ENCODE results near the gene RUFY1.

Gene RUFY1

GRCh38 chr5:179572386-179572785 is 22.0 kb downstream of the RUFY1 start:
- no peak for DNase-seq (ENCODE audit: insufficient read length, low spot score)
- TF ChIP-seq PAX5 (IDR thresholded peaks at IDR 0.05; ENCODE audit: insufficient read depth, low read length, severe bottlenecking) (no peak), POLR2AphosphoS5 (IDR thresholded peaks at IDR 0.05; ENCODE audit: low read depth, low read length) (no peak), TAF1 (IDR thresholded peaks at IDR 0.05; ENCODE audit: low read depth, low read length) (no peak), POU2F2 (IDR thresholded peaks at IDR 0.05; ENCODE audit: low read depth, low read length) (no peak), SPI1 (IDR thresholded peaks at IDR 0.05; ENCODE audit: low read depth, low read length) (no peak), POLR2A (IDR thresholded peaks at IDR 0.05; ENCODE audit: low read depth, low read length) (no peak)
- no peak for FAIRE-seq

DNA sequence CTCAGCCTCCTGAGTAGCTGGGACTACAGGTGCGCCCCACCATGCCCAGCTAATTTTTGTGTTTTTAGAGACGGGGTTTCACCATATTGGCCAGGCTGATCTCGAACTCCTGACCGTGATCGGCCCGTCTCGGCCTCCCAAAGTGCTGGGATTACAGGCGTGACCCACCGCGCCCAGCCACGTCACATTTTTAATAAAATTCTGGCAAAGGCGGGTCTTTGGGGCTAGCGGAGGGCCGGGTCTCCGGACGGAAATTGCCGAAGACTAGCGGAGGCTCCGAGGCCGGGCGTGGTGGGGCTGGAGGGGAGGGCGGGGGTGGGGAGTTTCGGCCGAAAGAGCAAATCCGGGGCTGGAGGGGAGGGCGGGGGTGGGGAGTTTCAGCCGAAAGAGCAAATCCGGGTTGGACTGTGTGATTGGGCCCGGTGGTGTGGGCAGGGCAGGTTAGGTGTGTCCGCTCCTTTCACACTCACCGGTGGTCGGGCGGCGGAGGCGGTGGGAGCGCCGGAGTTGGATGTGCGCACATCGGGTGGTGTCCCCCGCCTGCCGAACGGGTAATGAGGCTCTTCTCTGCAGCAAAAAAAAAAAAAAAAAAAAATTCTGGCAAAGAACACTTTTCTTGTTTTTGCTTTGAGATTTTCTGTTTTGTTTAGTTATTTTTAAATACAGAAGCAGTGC is 27.1 kb downstream of the RUFY1 start:
- TF ChIP-seq PAX5 (IDR thresholded peaks at IDR 0.05; ENCODE audit: insufficient read depth, low read length, severe bottlenecking) = no peak
- no peak for TF ChIP-seq POU2F2 (IDR thresholded peaks at IDR 0.05; ENCODE audit: low read depth, low read length)
- TF ChIP-seq SPI1 (IDR thresholded peaks at IDR 0.05; ENCODE audit: low read depth, low read length) = no peak
- no peak for TF ChIP-seq TAF1 (IDR thresholded peaks at IDR 0.05; ENCODE audit: low read depth, low read length)
- no peak for TF ChIP-seq POLR2A (IDR thresholded peaks at IDR 0.05; ENCODE audit: low read depth, low read length)
- TF ChIP-seq POLR2AphosphoS5 (IDR thresholded peaks at IDR 0.05; ENCODE audit: low read depth, low read length) = no peak
- FAIRE-seq (no peak), DNase-seq (ENCODE audit: insufficient read length, low spot score) (no peak)

GRCh38 chr5:179585941-179586401 is 35.6 kb downstream of the RUFY1 start:
- no peak for FAIRE-seq
- no peak for DNase-seq (ENCODE audit: insufficient read length, low spot score)
- TF ChIP-seq POU2F2 (IDR thresholded peaks at IDR 0.05; ENCODE audit: low read depth, low read length) = no peak
- TF ChIP-seq PAX5 (IDR thresholded peaks at IDR 0.05; ENCODE audit: insufficient read depth, low read length, severe bottlenecking) = no peak

- FAIRE-seq (no peak), DNase-seq (ENCODE audit: insufficient read length, low spot score) (no peak)
- TF ChIP-seq TAF1 (IDR thresholded peaks at IDR 0.05; ENCODE audit: low read depth, low read length) (no peak), POLR2AphosphoS5 (IDR thresholded peaks at IDR 0.05; ENCODE audit: low read depth, low read length) (no peak), POU2F2 (IDR thresholded peaks at IDR 0.05; ENCODE audit: low read depth, low read length) (no peak), SPI1 (IDR thresholded peaks at IDR 0.05; ENCODE audit: low read depth, low read length) (no peak), POLR2A (IDR thresholded peaks at IDR 0.05; ENCODE audit: low read depth, low read length) (no peak), PAX5 (IDR thresholded peaks at IDR 0.05; ENCODE audit: insufficient read depth, low read length, severe bottlenecking) (no peak)
These were observed 37.8 kb downstream of the RUFY1 start for GRCh38 chr5:179588166-179588565.

GRCh38 chr5:179595916-179596315 is 45.6 kb downstream of the RUFY1 start:
- FAIRE-seq = no peak
- DNase-seq (ENCODE audit: insufficient read length, low spot score) = no peak
- TF ChIP-seq TAF1 (IDR thresholded peaks at IDR 0.05; ENCODE audit: low read depth, low read length) = no peak
- no peak for TF ChIP-seq POU2F2 (IDR thresholded peaks at IDR 0.05; ENCODE audit: low read depth, low read length)
- TF ChIP-seq SPI1 (IDR thresholded peaks at IDR 0.05; ENCODE audit: low read depth, low read length) = no peak
- no peak for TF ChIP-seq POLR2A (IDR thresholded peaks at IDR 0.05; ENCODE audit: low read depth, low read length)
- TF ChIP-seq PAX5 (IDR thresholded peaks at IDR 0.05; ENCODE audit: insufficient read depth, low read length, severe bottlenecking) = no peak

DNA sequence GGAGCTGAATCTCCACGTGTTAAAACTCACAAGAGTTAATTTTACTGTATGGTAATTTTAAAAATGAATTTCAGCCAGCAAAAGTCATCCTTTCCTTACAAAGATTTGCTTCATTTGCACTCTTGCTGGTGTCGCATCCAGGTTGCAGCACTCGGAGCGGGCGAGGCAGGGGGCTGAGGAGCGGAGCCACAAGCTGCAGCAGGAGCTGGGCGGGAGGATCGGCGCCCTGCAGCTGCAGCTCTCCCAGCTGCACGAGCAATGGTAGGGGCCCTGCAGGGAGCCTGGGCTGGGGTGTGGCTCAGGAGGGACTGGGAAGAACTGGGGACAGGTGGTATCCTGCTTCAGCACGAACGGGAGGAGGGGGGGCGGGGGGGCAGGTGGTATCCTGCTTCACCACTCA is 46.1 kb downstream of the RUFY1 start:
- TF ChIP-seq SPI1 (IDR thresholded peaks at IDR 0.05; ENCODE audit: low read depth, low read length) (no peak), PAX5 (IDR thresholded peaks at IDR 0.05; ENCODE audit: insufficient read depth, low read length, severe bottlenecking) (no peak), POLR2AphosphoS5 (IDR thresholded peaks at IDR 0.05; ENCODE audit: low read depth, low read length) (no peak), POLR2A (IDR thresholded peaks at IDR 0.05; ENCODE audit: low read depth, low read length) (no peak), POU2F2 (IDR thresholded peaks at IDR 0.05; ENCODE audit: low read depth, low read length) (no peak), TAF1 (IDR thresholded peaks at IDR 0.05; ENCODE audit: low read depth, low read length) (no peak)
- FAIRE-seq = no peak
- no peak for DNase-seq (ENCODE audit: insufficient read length, low spot score)

DNA sequence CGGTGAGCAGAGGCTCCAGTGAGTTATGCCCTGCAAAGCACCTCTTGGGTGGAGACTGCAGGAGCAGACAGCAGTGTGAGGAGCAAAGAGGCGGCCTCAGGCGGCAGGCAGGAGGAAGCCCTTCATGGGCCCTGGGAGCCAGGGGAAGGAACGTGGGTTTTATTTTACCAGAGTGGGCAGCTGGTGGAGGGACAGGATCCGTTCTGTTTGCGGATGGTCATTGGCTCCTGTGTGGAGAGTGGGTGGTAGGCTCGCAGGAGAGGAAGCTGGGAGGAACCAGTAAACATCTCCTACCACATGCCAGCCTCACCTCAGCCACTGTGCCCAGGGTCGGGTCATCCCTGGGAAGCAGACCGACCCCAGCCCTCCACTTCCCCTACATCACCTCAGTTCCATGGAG is 48.7 kb downstream of the RUFY1 start:
- no peak for DNase-seq (ENCODE audit: insufficient read length, low spot score)
- no peak for FAIRE-seq
- no peak for TF ChIP-seq TAF1 (IDR thresholded peaks at IDR 0.05; ENCODE audit: low read depth, low read length)
- TF ChIP-seq POLR2AphosphoS5 (IDR thresholded peaks at IDR 0.05; ENCODE audit: low read depth, low read length) = no peak
- no peak for TF ChIP-seq PAX5 (IDR thresholded peaks at IDR 0.05; ENCODE audit: insufficient read depth, low read length, severe bottlenecking)
- no peak for TF ChIP-seq POLR2A (IDR thresholded peaks at IDR 0.05; ENCODE audit: low read depth, low read length)
- TF ChIP-seq POU2F2 (IDR thresholded peaks at IDR 0.05; ENCODE audit: low read depth, low read length) = no peak
- TF ChIP-seq SPI1 (IDR thresholded peaks at IDR 0.05; ENCODE audit: low read depth, low read length) = no peak

DNA sequence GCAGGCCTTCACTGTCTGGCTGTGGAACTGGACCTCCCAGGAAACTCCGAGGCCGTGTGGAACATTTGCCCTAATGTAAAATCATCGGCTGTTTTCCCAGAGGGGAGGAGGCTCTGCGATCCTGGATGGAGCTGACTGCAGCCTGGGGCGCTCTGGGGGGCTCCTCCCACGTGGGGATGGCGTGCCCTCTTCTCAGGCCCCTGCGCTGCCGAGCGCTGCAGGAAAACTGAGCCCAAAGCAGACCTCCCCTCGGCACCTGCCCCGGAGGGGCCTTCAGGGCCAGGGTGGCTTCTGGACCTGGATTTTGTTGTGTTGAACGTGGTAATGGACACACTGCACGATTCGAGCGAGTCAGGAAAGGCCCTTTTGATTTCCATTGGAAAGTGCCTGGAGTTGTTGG is 49.2 kb downstream of the RUFY1 start:
- TF ChIP-seq TAF1 (IDR thresholded peaks at IDR 0.05; ENCODE audit: low read depth, low read length) (no peak), PAX5 (IDR thresholded peaks at IDR 0.05; ENCODE audit: insufficient read depth, low read length, severe bottlenecking) (no peak), POLR2AphosphoS5 (IDR thresholded peaks at IDR 0.05; ENCODE audit: low read depth, low read length) (no peak), POU2F2 (IDR thresholded peaks at IDR 0.05; ENCODE audit: low read depth, low read length) (no peak), SPI1 (IDR thresholded peaks at IDR 0.05; ENCODE audit: low read depth, low read length) (no peak), POLR2A (IDR thresholded peaks at IDR 0.05; ENCODE audit: low read depth, low read length) (no peak)
- DNase-seq (ENCODE audit: insufficient read length, low spot score) (no peak), FAIRE-seq (no peak)

DNA sequence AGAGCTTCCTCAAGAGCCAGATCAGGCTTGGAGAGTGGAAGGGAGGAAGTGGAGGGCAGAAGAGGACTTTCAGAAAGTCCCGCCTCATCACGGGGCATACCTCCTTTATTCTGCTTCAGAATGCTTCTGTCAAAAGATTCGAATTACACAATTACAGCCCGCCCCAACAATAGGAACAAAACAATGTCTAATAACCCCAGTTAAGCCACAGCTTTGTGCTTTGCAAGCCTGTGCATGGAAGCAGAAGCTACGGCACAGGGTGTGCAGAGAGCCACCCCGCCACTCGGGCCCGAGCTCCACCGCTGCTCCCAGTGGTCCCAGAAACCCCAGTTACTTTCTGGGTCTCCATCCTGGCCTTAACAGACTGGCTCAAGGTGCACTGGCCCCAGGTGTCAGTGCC is 49.6 kb downstream of the RUFY1 start:
- FAIRE-seq (no peak), DNase-seq (ENCODE audit: insufficient read length, low spot score) (no peak)
- TF ChIP-seq PAX5 (IDR thresholded peaks at IDR 0.05; ENCODE audit: insufficient read depth, low read length, severe bottlenecking) (no peak), POLR2AphosphoS5 (IDR thresholded peaks at IDR 0.05; ENCODE audit: low read depth, low read length) (no peak)

- TF ChIP-seq POLR2A (IDR thresholded peaks at IDR 0.05; ENCODE audit: low read depth, low read length) (no peak), SPI1 (IDR thresholded peaks at IDR 0.05; ENCODE audit: low read depth, low read length) (no peak), TAF1 (IDR thresholded peaks at IDR 0.05; ENCODE audit: low read depth, low read length) (no peak)
- no peak for FAIRE-seq
These were observed 51.7 kb downstream of the RUFY1 start for GRCh38 chr5:179601871-179602625.

More at GRCh38 chr5:179601871-179602625, 51.7 kb downstream of the RUFY1 start:
- no peak for DNase-seq (ENCODE audit: insufficient read length, low spot score)
